AG09319 (cell line): Measurements from ENCODE around the gene TMEM170B.

Source experiments
- DNase-seq: peaks from one replicate; pipeline ENCODE4 v3.0.0-alpha.2; 2010; ENCODE audit warnings: low read depth; ENCODE audit errors: extremely low read depth
- TF ChIP-seq, protein P1 (sequence below): IDR thresholded peaks from 2 replicates; pipeline ENCODE4 v1.5.1; 2011; ENCODE audit warnings: low read depth, mild to moderate bottlenecking, inconsistent platforms, low read length, moderate library complexity

The TMEM170B gene

DNA sequence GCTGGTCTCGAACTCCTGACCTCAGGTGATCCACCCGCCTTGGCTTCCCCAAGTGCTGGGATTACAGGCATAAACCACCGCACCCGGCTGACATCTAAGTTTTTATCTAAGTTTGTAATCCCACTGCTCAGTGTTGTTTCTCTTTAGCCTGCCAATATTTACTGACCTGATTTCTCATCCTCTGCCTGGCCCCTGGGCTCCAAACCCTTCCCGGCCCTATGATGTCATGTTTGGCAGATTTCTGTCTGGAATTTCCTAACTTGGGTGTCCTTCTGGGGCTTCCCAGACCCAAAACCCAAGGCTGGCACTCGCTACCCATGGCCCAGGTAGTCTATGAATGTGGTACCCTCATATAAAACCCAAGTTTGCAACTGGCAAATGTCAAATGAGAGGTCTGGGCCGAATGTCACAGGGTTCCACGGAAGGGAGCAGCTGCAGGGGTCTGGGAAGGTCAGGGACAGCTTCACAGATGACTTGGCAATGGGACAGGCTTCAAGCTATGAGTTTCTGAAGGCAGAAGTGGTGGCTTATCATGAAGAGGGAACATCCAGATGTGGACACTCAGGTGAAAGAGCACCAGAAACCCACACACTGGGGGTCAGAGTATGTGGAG is 54.9 kb downstream of the TMEM170B start:
- TF ChIP-seq, protein P1, sequence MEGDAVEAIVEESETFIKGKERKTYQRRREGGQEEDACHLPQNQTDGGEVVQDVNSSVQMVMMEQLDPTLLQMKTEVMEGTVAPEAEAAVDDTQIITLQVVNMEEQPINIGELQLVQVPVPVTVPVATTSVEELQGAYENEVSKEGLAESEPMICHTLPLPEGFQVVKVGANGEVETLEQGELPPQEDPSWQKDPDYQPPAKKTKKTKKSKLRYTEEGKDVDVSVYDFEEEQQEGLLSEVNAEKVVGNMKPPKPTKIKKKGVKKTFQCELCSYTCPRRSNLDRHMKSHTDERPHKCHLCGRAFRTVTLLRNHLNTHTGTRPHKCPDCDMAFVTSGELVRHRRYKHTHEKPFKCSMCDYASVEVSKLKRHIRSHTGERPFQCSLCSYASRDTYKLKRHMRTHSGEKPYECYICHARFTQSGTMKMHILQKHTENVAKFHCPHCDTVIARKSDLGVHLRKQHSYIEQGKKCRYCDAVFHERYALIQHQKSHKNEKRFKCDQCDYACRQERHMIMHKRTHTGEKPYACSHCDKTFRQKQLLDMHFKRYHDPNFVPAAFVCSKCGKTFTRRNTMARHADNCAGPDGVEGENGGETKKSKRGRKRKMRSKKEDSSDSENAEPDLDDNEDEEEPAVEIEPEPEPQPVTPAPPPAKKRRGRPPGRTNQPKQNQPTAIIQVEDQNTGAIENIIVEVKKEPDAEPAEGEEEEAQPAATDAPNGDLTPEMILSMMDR, result no peak

GRCh38 chr6:11593096-11593495 is 55.5 kb downstream of the TMEM170B start:
- DNase-seq, result no peak
- TF ChIP-seq, protein P1, result no peak

More for the DNA sequence above, 54.9 kb downstream of the TMEM170B start:
- DNase-seq, result no peak

DNA sequence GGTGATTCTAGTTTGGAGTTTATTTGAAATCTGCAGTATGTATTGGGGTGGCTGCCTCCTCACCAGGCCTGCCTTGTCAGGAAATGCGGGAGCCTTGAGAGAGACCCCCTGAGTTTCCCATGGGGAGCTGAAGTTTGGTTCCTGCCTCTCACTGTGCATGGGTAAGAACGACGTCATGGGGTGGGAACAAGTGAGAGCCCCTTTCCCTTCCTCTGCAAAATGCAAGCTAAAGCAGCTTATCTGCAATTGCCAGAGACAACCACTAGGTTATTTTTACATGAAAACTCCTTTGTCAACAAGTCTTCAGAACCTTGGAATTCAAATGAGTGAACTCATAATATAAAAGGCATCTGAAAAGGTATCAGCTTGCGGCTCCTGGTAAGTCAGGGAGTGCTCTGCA is 58.4 kb downstream of the TMEM170B start:
- DNase-seq, result no peak
- TF ChIP-seq, protein P1, result no peak; the same call in 1 of the 2 replicates

DNA sequence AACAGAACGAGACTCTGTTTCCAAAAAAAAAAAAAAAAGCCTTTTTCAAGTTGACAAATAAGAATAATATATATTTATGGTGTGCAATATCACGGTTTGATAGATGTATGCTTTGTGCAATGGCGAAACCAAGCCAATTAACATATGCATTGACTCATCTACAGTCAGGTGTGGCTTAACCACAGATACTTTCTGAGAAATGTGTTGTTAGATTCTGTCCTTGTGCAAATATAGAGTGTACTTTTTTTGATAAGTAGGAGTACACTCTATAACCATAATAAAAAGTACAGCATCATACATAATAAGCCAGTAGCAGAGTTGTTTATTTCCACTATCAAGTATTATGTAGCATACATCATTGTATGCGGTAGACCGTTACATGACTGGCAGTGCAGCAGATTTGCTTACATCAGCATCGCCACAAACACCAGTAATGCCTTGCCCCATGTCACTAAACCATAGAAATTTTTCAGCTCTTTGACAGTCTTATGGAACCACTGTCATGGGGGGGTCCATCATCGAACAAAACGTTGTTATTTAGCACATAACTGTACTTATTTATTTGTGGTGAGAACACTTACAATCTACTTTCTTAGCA is 59.2 kb downstream of the TMEM170B start:
- DNase-seq, result no peak
- TF ChIP-seq, protein P1, result no peak

- DNase-seq, result no peak
Observed at GRCh38 chr6:11598687-11599086, 61.1 kb downstream of the TMEM170B start.

DNA sequence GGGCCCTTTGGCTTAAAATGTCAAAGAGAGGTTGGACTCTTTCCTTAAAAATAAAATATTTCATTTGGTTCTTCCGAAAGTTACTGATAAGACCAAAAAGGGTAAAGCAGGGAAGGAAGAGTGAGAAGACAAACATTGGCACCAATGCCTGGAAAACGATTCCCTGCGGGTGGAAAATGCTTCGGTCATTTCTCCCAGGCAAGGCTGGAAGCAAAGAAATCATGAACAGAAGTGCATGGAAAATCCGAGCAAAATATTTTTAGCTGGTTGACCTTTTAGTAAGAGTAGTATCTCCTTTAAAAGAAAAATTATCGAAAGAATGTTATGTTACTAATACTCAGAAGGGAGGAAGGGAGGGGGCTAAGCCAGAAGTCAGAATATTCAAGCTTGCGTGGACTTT is 62.7 kb downstream of the TMEM170B start:
- no peak for DNase-seq
- TF ChIP-seq, protein P1, result no peak

More at GRCh38 chr6:11598687-11599086, 61.1 kb downstream of the TMEM170B start:
- TF ChIP-seq, protein P1, result no peak

DNA sequence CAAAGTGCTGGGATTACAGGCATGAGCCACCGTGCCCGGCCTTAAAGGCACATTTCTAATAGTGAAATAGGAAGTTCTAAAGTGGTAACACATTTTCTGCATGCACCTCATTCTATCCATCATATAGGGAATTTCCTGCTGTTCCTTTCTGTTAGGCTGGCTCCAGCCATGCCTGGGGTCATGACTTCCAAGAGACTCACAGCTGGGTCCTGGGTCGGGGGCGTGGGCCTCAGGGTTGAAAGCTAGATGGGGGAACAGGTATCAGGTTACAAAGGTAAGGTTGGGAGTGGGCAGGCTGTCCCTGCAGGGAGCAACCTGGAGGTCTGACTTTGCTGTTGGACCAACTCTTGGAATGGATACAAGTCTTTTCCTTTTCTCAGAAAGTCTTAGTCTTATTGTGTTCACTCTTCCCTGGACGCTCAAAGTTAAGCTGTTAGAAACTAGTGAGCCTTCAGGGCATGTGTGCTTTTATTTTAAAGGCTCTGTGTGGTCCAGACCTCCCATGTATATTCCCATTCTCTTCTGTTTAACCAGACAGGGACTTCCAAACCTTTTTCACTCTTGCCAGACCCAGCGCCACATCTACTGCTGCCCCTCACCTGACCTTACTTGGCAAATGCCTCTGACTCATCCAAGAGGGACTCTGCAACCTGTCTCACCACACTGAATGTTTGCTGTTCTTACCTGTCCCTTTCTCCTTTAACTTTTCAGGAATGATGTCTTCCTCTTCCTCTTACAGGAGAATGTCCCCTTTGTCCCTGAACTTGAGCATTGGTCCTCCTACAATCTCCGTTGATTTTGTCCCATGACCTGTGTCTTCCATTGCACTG is 64.4 kb downstream of the TMEM170B start:
- DNase-seq, result no peak

More for the DNA sequence above, 64.4 kb downstream of the TMEM170B start:
- TF ChIP-seq, protein P1, result no peak
